Stimulated activated CD8-positive, alpha-beta memory T cell treated with anti-CD3 and anti-CD28 coated beads, Interleukin-15, amount 100 ng/mL, for 48 hours (primary cell): ENCODE measurements around the gene PCDH10.
"Not testable (repeated sequence)": the region's sequence is repeated elsewhere in the genome, so short reads cannot be mapped to it uniquely, and the experiment has no call there.

Source experiments
- DNase-seq, 2 donors: peaks; one replicate each; pipeline ENCODE4 v3.0.0-alpha.2; 2020; ENCODE audit warnings: low read depth in 2 of 2

Gene PCDH10

GRCh38 chr4:133233922-133234321 lies 84.8 kb downstream of the PCDH10 start:
- DNase-seq = no peak

- not testable (repeated sequence) for DNase-seq
These were observed 91.4 kb downstream of the PCDH10 start for GRCh38 chr4:133240451-133240850.
